ENCODE measurements around the gene CELF3. TPM values are rescaled to one million over a fixed set of nuclear protein-coding genes. Genes with fewer than 3 reads are reported as not detected.

Gene CELF3
- total and polyA plus RNA-seq, 9 of the 15 experiments (the other 6 are each of a cell fraction or from before 2014, with no cell fraction given) = not detected

GRCh38 chr1:151707541-151708065, 9.0 kb downstream of the CELF3 start:
- no peaks in the 10 kb centered on the region for H3K9me1 ChIP-seq (ENCODE audit: control insufficient read depth, insufficient read depth, low read length)
- TF ChIP-seq MEF2A (IDR thresholded peaks at IDR 0.05; ENCODE audit: control insufficient read depth, low read depth, low read length) (no peak), JUND (IDR thresholded peaks at IDR 0.05; ENCODE audit: borderline replicate concordance, low read depth, low read length) (no peak), JUND (tag; IDR thresholded peaks at IDR 0.05; ENCODE audit: borderline replicate concordance, low read depth, low read length) (no peak), TSC22D4 (tag; IDR thresholded peaks at IDR 0.05) (no peak), TRIM25 (IDR thresholded peaks at IDR 0.05; ENCODE audit: borderline replicate concordance) (no peak), SNIP1 (IDR thresholded peaks at IDR 0.05; ENCODE audit: low read depth) (no peak), SRSF9 (IDR thresholded peaks at IDR 0.05; ENCODE audit: borderline replicate concordance, low read depth, low read length) (no peak)
- H3K4me3 ChIP-seq = no peak overlapping the region
- no TSS peak for BruUV-seq (replicated peaks)
- H3K4me1 ChIP-seq (replicated peaks in 1 of 2; ENCODE audit: control insufficient read depth in 2 of 2, insufficient read depth in 2 of 2, low read length in 2 of 2) = peaks cover 0 to 13% of the 10 kb centered on the region in 2 experiments; a peak in 2 of 5 replicates
- ChIA-PET POLR2A (no interaction called here), CTCF (ENCODE audit: low intra/inter-chr PET ratio) (no interaction called here)
- in situ Hi-C loops (cut with MboI) (no loop called here), intact Hi-C loops (cut with micrococcal nuclease) (no loop called here)
- WGBS (ENCODE audit: insufficient coverage, low coverage, missing lambda C conversion rate) = 4% methylated on average over 10 of the region's 15 CpGs
- H4K20me1 ChIP-seq (replicated peaks; ENCODE audit: control insufficient read depth, insufficient read depth, low read length) = peaks cover 22% of the 10 kb centered on the region
- no peak overlapping the region for H2AFZ ChIP-seq (ENCODE audit: low read depth, low read length)
- H3K36me3 ChIP-seq (ENCODE audit: control insufficient read depth, insufficient read depth, low read length) = no peaks in the 10 kb centered on the region
- peaks cover 0 to 36% of the 10 kb centered on the region in 2 experiments; a peak in 2 of 5 replicates for H3K27me3 ChIP-seq (ENCODE audit: control insufficient read depth in 2 of 2, insufficient read depth in 2 of 2, low read length in 2 of 2)
- no peak for FAIRE-seq
- H3K79me2 ChIP-seq (ENCODE audit: control insufficient read depth, insufficient read depth, low read length) = no peaks in the 10 kb centered on the region
- H3K27ac ChIP-seq (ENCODE audit: extremely low read depth, low read depth, low read length) = no peak overlapping the region
- DNase-seq (ENCODE audit: extremely low read depth in 1 of 4, low spot score in 3 of 4) = no peak
- H3K9me3 ChIP-seq (replicated peaks; ENCODE audit: control insufficient read depth, insufficient read depth, low read depth, low read length) = no peaks in the 10 kb centered on the region; the same call in 1 of the 2 replicates
- ATAC-seq = no peak
- H3K4me2 ChIP-seq (ENCODE audit: insufficient read depth, low read length) = no peak overlapping the region
- no peak overlapping the region for H3K9ac ChIP-seq (ENCODE audit: insufficient read depth in 1 of 2, low read depth in 2 of 2, low read length in 2 of 2)
